Thyroid gland (tissue), 4 donors: ENCODE data around the gene OR2D3. TPM values are rescaled to one million over a fixed set of nuclear protein-coding genes. Genes with fewer than 3 reads are reported as not detected.
"Not testable (repeated sequence)": the region's sequence is repeated elsewhere in the genome, so short reads cannot be mapped to it uniquely, and the experiment has no call there.

Experiments
- DNase-seq, 2 donors: peaks; one replicate each; pipeline ENCODE4 v3.0.0-alpha.2; 2019
- H3K27ac ChIP-seq, 3 donors: fragments of 200-600 bp; sonication (generic); 1 replicate in 2 of 3; 2 replicates in 1 of 3; pipeline ENCODE4 v1.5.1; 2016 to 2019; ENCODE audit warnings: mild to moderate bottlenecking in 1 of 3, moderate library complexity in 1 of 3
- H3K27me3 ChIP-seq: fragments of 200-600 bp; sonication (generic); one replicate; pipeline ENCODE4 v1.5.1; 2019
- H3K36me3 ChIP-seq, 2 donors: fragments of 200-600 bp; sonication (generic); one replicate each; pipeline ENCODE4 v1.5.1; 2016 to 2019
- H3K4me1 ChIP-seq, 2 donors: fragments of 200-600 bp; sonication (generic); one replicate each; pipeline ENCODE4 v1.5.1; 2017 to 2019
- H3K4me3 ChIP-seq, 3 donors: fragments of 200-600 bp; sonication (generic); replicated peaks in 1 of 3; 1 replicate in 2 of 3; 2 replicates in 1 of 3; pipeline ENCODE4 v1.5.1; 2016; ENCODE audit warnings: mild to moderate bottlenecking in 1 of 3
- H3K9me3 ChIP-seq: fragments of 200-600 bp; sonication (generic); one replicate; pipeline ENCODE4 v1.5.1; 2017
- CTCF ChIP-seq, 6 experiments: fragments of 200-600 bp in 3 of 6; fragments of 450-650 bp in 3 of 6; sonication (generic) in 3 of 6; IDR thresholded peaks; one replicate each; pipeline ENCODE4 v1.5.1; 2016 to 2019; ENCODE audit warnings: antibody characterized with exemption in 6 of 6, mild to moderate bottlenecking in 2 of 6, inconsistent platforms in 1 of 6, moderate library complexity in 1 of 6
- POLR2A ChIP-seq, 2 donors: fragments of 450-650 bp; IDR thresholded peaks; one replicate each; pipeline ENCODE4 v1.6.1; 2017; ENCODE audit warnings: antibody characterized with exemption in 2 of 2, mild to moderate bottlenecking in 2 of 2, moderate library complexity in 1 of 2
- WGBS, 2 donors: methylation state at CpG; one replicate each; pipeline ENCODE4 v1.1.5; 2017; 5-methylcytosine and 5-hydroxymethylcytosine counted together
- intact Hi-C: fragments of 100-400 bp; cut with DNase I; formaldehyde crosslinking; loops from one replicate; pipeline ENCODE4 v1.15.1; 2023
- total RNA-seq, 4 donors: library from RNA; depleted of rRNA; stranded (reverse); fragments of >200 nt; gene quantifications; one replicate each; pipeline ENCODE4 v1.2.3, GENCODE V29; 2016

The OR2D3 gene
- total RNA-seq, 4 donors from 2014 or later = not detected

- no peak overlapping the region for H3K4me3 ChIP-seq
- intact Hi-C loops = no loop called here
- H3K27me3 ChIP-seq = no peaks in the 10 kb centered on the region
These were observed 38.1 kb upstream of the OR2D3 start for GRCh38 chr11:6882751-6883150.

GRCh38 chr11:6887711-6888110 is 33.1 kb upstream of the OR2D3 start:
- H3K27me3 ChIP-seq, H3K27ac ChIP-seq, H3K36me3 ChIP-seq, DNase-seq, H3K4me1 ChIP-seq, intact Hi-C loops, H3K4me3 ChIP-seq, H3K9me3 ChIP-seq: not testable (repeated sequence)
- 98% methylated on average over 5 of the region's 5 CpGs for WGBS, 2 donors

More at GRCh38 chr11:6882751-6883150, 38.1 kb upstream of the OR2D3 start:
- Histone ChIP-seq H3K27ac (no peak overlapping the region), H3K36me3 (no peaks in the 10 kb centered on the region), H3K4me1 (no peaks in the 10 kb centered on the region), H3K9me3 (no peaks in the 10 kb centered on the region)
- DNase-seq = no peak
- TF ChIP-seq CTCF (IDR thresholded peaks at IDR 0.05) (no peak), POLR2A (IDR thresholded peaks at IDR 0.05) (no peak)

DNA sequence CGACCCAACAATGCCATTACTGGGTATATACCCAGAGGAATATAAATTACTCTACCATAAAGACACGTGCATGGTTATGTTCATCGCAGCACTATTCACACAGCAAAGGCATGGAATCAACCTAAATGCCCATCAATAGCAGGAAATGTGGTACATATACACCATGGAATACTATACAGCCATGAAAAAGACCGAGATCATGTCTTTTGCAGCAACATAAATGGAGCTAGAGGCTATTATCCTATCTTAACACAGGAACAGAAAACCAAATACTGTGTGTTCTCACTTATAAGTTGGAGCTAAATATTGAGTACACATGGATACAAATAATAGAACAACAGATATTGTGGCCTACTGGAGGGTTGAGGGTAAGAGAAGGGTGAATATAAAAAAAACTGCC is 32.0 kb upstream of the OR2D3 start:
- no peaks in the 10 kb centered on the region for H3K27me3 ChIP-seq
- 92 to 96% methylated on average over 4 of the region's 4 CpGs for WGBS, 2 donors
- no peak overlapping the region for H3K4me3 ChIP-seq
- no peaks in the 10 kb centered on the region for H3K4me1 ChIP-seq
- no peaks in the 10 kb centered on the region for H3K36me3 ChIP-seq
- no peak overlapping the region for H3K27ac ChIP-seq
- no peaks in the 10 kb centered on the region for H3K9me3 ChIP-seq
- no peak for DNase-seq
- TF ChIP-seq POLR2A (IDR thresholded peaks at IDR 0.05) = no peak
- TF ChIP-seq CTCF (IDR thresholded peaks at IDR 0.05) = no peak
- intact Hi-C loops = no loop called here

- intact Hi-C loops = no loop called here
- 43 to 52% methylated on average over 1 of the region's 1 CpG for WGBS, 2 donors
- no peak for DNase-seq
- Histone ChIP-seq H3K4me3 (no peak overlapping the region), H3K27me3 (no peaks in the 10 kb centered on the region), H3K36me3 (no peaks in the 10 kb centered on the region), H3K4me1 (no peaks in the 10 kb centered on the region), H3K9me3 (no peaks in the 10 kb centered on the region), H3K27ac (no peak overlapping the region)
- no peak for TF ChIP-seq CTCF (IDR thresholded peaks at IDR 0.05)
These were observed 31.0 kb upstream of the OR2D3 start for GRCh38 chr11:6889835-6890234.

DNA sequence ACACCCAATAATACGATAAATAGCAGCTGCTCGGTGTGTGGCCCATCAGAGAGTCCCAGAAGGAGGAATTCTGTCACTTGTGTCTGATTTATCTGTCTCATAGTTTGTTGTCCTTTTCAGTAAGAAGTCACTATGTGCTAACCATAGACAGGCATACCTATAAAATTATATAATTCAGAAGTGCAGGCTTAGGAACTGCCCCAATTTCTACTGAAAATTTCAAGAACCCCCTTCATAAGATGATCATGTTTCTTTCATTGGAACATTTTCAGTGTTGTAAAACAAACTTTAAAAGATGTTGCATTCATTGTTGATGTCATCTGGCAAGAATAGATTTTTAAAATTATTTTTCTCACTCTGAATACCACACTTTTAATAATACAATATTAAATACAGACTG is 28.4 kb upstream of the OR2D3 start, which contains the start of gene OR2D2:
Gene OR2D2, minus strand, starts transcription at position 101 of the 400 bp plus-strand sequence. Its CDS starts 0 bp downstream, at position 101.
- no peak within 1 kb of the TSS for H3K27ac ChIP-seq
- H3K27me3 ChIP-seq = no peaks in the 10 kb centered on the region
- TF ChIP-seq POLR2A (IDR thresholded peaks at IDR 0.05) = no peak
- no peak for TF ChIP-seq CTCF (IDR thresholded peaks at IDR 0.05)
- no peaks in the 10 kb centered on the region for H3K4me1 ChIP-seq
- intact Hi-C loops = no loop called here
- H3K4me3 ChIP-seq = no peak within 1 kb of the TSS
- no peaks in the 10 kb centered on the region for H3K9me3 ChIP-seq
- WGBS, 2 donors = 90 to 93% methylated on average over 2 of the region's 2 CpGs
- no peak for DNase-seq
- no peaks in the 10 kb centered on the region for H3K36me3 ChIP-seq

DNA sequence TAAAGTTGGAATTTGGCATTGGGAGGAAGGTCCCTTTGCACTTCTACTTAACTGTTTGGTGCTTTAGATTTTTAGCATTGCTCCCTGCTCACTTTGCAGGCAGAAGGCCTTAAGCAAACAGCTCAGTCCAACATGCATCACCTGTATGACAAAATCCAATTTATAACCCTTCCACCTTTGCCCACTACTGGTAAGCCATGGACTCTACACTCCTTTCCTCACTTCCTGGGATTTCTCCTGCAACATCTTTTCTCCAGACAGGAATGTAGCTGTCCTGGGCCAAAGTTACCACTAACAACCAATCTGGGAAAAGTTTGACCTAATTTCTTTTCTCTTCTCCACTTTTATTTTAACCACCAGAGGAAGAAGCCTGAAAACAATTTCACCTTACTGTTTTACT is 26.7 kb upstream of the OR2D3 start:
- no peak for DNase-seq
- Histone ChIP-seq H3K36me3 (no peaks in the 10 kb centered on the region), H3K4me3 (no peak overlapping the region), H3K9me3 (no peaks in the 10 kb centered on the region), H3K4me1 (no peaks in the 10 kb centered on the region), H3K27ac (no peak overlapping the region), H3K27me3 (no peaks in the 10 kb centered on the region)
- intact Hi-C loops = no loop called here
- TF ChIP-seq CTCF (IDR thresholded peaks at IDR 0.05) (no peak), POLR2A (IDR thresholded peaks at IDR 0.05) (no peak)
